Neuronal stem cell (in vitro differentiated cells): ENCODE data around the gene PKN3.
"Not testable (repeated sequence)": the region's sequence is repeated elsewhere in the genome, so short reads cannot be mapped to it uniquely, and the experiment has no call there.

ENCODE experiments used
- DNase-seq: peaks from one replicate; pipeline ENCODE4 v3.0.0-alpha.2; 2013; ENCODE audit warnings: low spot score
- H2AFZ ChIP-seq: one replicate; pipeline ENCODE4 v1.6.1; 2013; ENCODE audit warnings: mild to moderate bottlenecking, low read length, inconsistent platforms
- H2AK5ac ChIP-seq: 2 replicates; pipeline ENCODE4 v1.6.1; 2013; ENCODE audit warnings: low read depth, mild to moderate bottlenecking, inconsistent platforms, low read length, moderate library complexity, mixed read lengths
- H2BK120ac ChIP-seq: 2 replicates; pipeline ENCODE4 v1.6.1; 2013; ENCODE audit warnings: low read depth, mild to moderate bottlenecking, inconsistent platforms, low read length, moderate library complexity, mixed read lengths
- H2BK12ac ChIP-seq: one replicate; pipeline ENCODE4 v1.6.1; 2013; ENCODE audit warnings: low read length, inconsistent platforms
- H2BK15ac ChIP-seq: 2 replicates; pipeline ENCODE4 v1.6.1; 2013; ENCODE audit warnings: mild to moderate bottlenecking, low read length, inconsistent platforms, mixed read lengths
- H2BK5ac ChIP-seq: one replicate; pipeline ENCODE4 v1.6.1; 2013; ENCODE audit warnings: inconsistent platforms, mild to moderate bottlenecking, low read length, moderate library complexity
- H3K14ac ChIP-seq: one replicate; pipeline ENCODE4 v1.6.1; 2013; ENCODE audit warnings: low read length, inconsistent platforms
- H3K18ac ChIP-seq: 2 replicates; pipeline ENCODE4 v1.6.1; 2013; ENCODE audit warnings: low read length, inconsistent platforms
- H3K23ac ChIP-seq: 2 replicates; pipeline ENCODE4 v1.6.1; 2013; ENCODE audit warnings: low read depth, mild to moderate bottlenecking, mixed read lengths, low read length, inconsistent platforms; ENCODE audit not compliant: poor library complexity
- H3K27ac ChIP-seq: replicated peaks from 3 replicates; pipeline ENCODE4 v1.5.1; 2013; ENCODE audit warnings: low read length, inconsistent platforms
- H3K27me3 ChIP-seq, 3 experiments: 2 replicates each; pipeline ENCODE4 v1.6.1; 2013; ENCODE audit warnings: low read length in 3 of 3, mild to moderate bottlenecking in 2 of 3, inconsistent platforms in 1 of 3, low read depth in 1 of 3, mixed read lengths in 1 of 3, moderate library complexity in 1 of 3; ENCODE audit not compliant: control insufficient read depth in 3 of 3, insufficient read depth in 3 of 3
- H3K36me3 ChIP-seq, 2 donors: replicated peaks in 1 of 2; 2 replicates each; pipeline ENCODE4 v1.6.1; 2013; ENCODE audit warnings: low read length in 2 of 2; ENCODE audit not compliant: control insufficient read depth in 2 of 2, insufficient read depth in 2 of 2
- H3K4ac ChIP-seq: 2 replicates; pipeline ENCODE4 v1.6.1; 2013; ENCODE audit warnings: inconsistent platforms, mild to moderate bottlenecking, low read length, moderate library complexity
- H3K4me1 ChIP-seq, 2 donors: 1 replicate in 1 of 2; 2 replicates in 1 of 2; pipeline ENCODE4 v1.6.1; 2013; ENCODE audit warnings: low read length in 2 of 2, low read depth in 1 of 2; ENCODE audit not compliant: control insufficient read depth in 2 of 2, insufficient read depth in 1 of 2
- H3K4me2 ChIP-seq: one replicate; pipeline ENCODE4 v1.6.1; 2013; ENCODE audit warnings: mild to moderate bottlenecking, low read length, inconsistent platforms; ENCODE audit not compliant: insufficient read depth, poor library complexity, severe bottlenecking
- H3K4me3 ChIP-seq, 2 donors: 2 replicates each; pipeline ENCODE4 v1.5.1; 2013; ENCODE audit warnings: low read length in 2 of 2, mild to moderate bottlenecking in 2 of 2, inconsistent platforms in 1 of 2, moderate library complexity in 1 of 2
- H3K79me1 ChIP-seq: one replicate; pipeline ENCODE4 v1.6.1; 2013; ENCODE audit warnings: low read depth, mild to moderate bottlenecking, inconsistent platforms, low read length, moderate library complexity
- H3K9ac ChIP-seq: one replicate; pipeline ENCODE4 v1.6.1; 2013; ENCODE audit warnings: mild to moderate bottlenecking, low read depth, low read length, inconsistent platforms; ENCODE audit not compliant: poor library complexity
- H3K9me3 ChIP-seq, 2 donors: replicated peaks in 1 of 2; 2 replicates each; pipeline versions ENCODE3 to v1.6.1; 2013; ENCODE audit warnings: low read length in 2 of 2, mild to moderate bottlenecking in 2 of 2, inconsistent platforms in 1 of 2, low read depth in 1 of 2, mixed read lengths in 1 of 2, moderate library complexity in 1 of 2; ENCODE audit not compliant: control insufficient read depth in 2 of 2, insufficient read depth in 1 of 2
- H4K8ac ChIP-seq: one replicate; pipeline ENCODE4 v1.6.1; 2013; ENCODE audit warnings: low read depth, mild to moderate bottlenecking, inconsistent platforms, low read length, moderate library complexity
- H4K91ac ChIP-seq: one replicate; pipeline ENCODE4 v1.6.1; 2013; ENCODE audit warnings: low read length, low read depth, mild to moderate bottlenecking, inconsistent platforms; ENCODE audit not compliant: poor library complexity
- WGBS, 2 donors: extraction: QIAGEN DNeasy Blood & Tissue Kit; methylation state at CpG; one replicate each; pipeline ENCODE4 v1.1.7; 2013; ENCODE audit warnings: missing lambda C conversion rate in 2 of 2, mixed read lengths in 1 of 2; ENCODE audit not compliant: insufficient read length in 2 of 2, insufficient replicate concordance in 1 of 2; ENCODE audit errors: extremely low coverage in 2 of 2; 5-methylcytosine and 5-hydroxymethylcytosine counted together

PKN3 gene

GRCh38 chr9:128657344-128657704, 45.0 kb upstream of the PKN3 start:
- H3K9ac ChIP-seq: no peak overlapping the region
- no peaks in the 10 kb centered on the region for H3K79me1 ChIP-seq
- peaks cover 0 to 2% of the 10 kb centered on the region in 2 donors for H3K4me1 ChIP-seq
- H3K9me3 ChIP-seq: no peaks in the 10 kb centered on the region
- peak overlapping the region in 1 of 2 donors; percentile 64 for H3K4me3 ChIP-seq
- no peak overlapping the region for H2BK15ac ChIP-seq
- H2AFZ ChIP-seq: peak overlapping the region; percentile 97
- no peak overlapping the region for H4K91ac ChIP-seq
- no peak overlapping the region for H3K14ac ChIP-seq
- no peak overlapping the region for H3K4ac ChIP-seq
- no peak overlapping the region for H3K23ac ChIP-seq
- no peak overlapping the region for H3K18ac ChIP-seq
- no peak overlapping the region for H3K4me2 ChIP-seq
- DNase-seq: no peak
- no peak overlapping the region for H2BK120ac ChIP-seq
- peak overlapping the region; percentile 93 for H3K27ac ChIP-seq
- peaks cover 5 to 21% of the 10 kb centered on the region in 2 donors for H3K36me3 ChIP-seq
- no peak overlapping the region for H2BK5ac ChIP-seq
- no CpG with 5 or more reads among the region's 13 CpGs for WGBS, 2 donors
- peak overlapping the region; percentile 94 for H2AK5ac ChIP-seq
- H4K8ac ChIP-seq: no peak overlapping the region
- H3K27me3 ChIP-seq: no peaks in the 10 kb centered on the region
- no peak overlapping the region for H2BK12ac ChIP-seq

- Histone ChIP-seq H4K91ac (no peak overlapping the region), H3K27ac (no peak overlapping the region), H3K27me3 (no peaks in the 10 kb centered on the region), H2AK5ac (peak overlapping the region; percentile 94), H3K4ac (no peak overlapping the region), H2BK15ac (no peak overlapping the region), H3K4me3 (no peak overlapping the region), H2AFZ (peak overlapping the region; percentile 97), H2BK120ac (no peak overlapping the region), H3K4me2 (no peak overlapping the region), H3K9ac (no peak overlapping the region), H3K18ac (no peak overlapping the region), H3K4me1 (peaks cover 0 to 2% of the 10 kb centered on the region in 2 donors), H3K23ac (no peak overlapping the region), H3K9me3 (no peaks in the 10 kb centered on the region), H2BK12ac (no peak overlapping the region), H2BK5ac (no peak overlapping the region), H3K79me1 (no peaks in the 10 kb centered on the region), H3K36me3 (peaks cover 5 to 20% of the 10 kb centered on the region in 2 donors), H4K8ac (no peak overlapping the region), H3K14ac (no peak overlapping the region)
- no peak for DNase-seq
- no CpG with 5 or more reads among the region's 3 CpGs for WGBS, 2 donors
These were observed 44.5 kb upstream of the PKN3 start for GRCh38 chr9:128657796-128658195.

GRCh38 chr9:128666481-128666941, 35.8 kb upstream of the PKN3 start:
- H4K91ac ChIP-seq, H3K36me3 ChIP-seq, H3K27ac ChIP-seq, H3K27me3 ChIP-seq, H3K79me1 ChIP-seq, H3K18ac ChIP-seq, H2BK12ac ChIP-seq, H3K9me3 ChIP-seq, H3K4ac ChIP-seq, H3K14ac ChIP-seq, H3K9ac ChIP-seq, H3K4me3 ChIP-seq, H2BK120ac ChIP-seq, H4K8ac ChIP-seq, H2BK5ac ChIP-seq, H2AFZ ChIP-seq, H3K23ac ChIP-seq, H2BK15ac ChIP-seq, H3K4me2 ChIP-seq, DNase-seq, H3K4me1 ChIP-seq, H2AK5ac ChIP-seq: not testable (repeated sequence)
- WGBS, 2 donors: no CpG with 5 or more reads among the region's 8 CpGs

GRCh38 chr9:128669786-128670185, 32.5 kb upstream of the PKN3 start:
- Histone ChIP-seq H3K4ac (no peak overlapping the region), H2AFZ (no peak overlapping the region), H3K14ac (no peak overlapping the region), H3K4me1 (no peaks in the 10 kb centered on the region), H4K91ac (no peak overlapping the region), H3K4me2 (no peak overlapping the region), H3K79me1 (no peaks in the 10 kb centered on the region), H3K23ac (no peak overlapping the region), H3K18ac (no peak overlapping the region), H3K9ac (no peak overlapping the region), H2AK5ac (no peak overlapping the region), H3K27me3 (no peaks in the 10 kb centered on the region), H2BK5ac (no peak overlapping the region), H4K8ac (no peak overlapping the region), H2BK15ac (no peak overlapping the region), H3K27ac (no peak overlapping the region), H3K4me3 (no peak overlapping the region), H3K36me3 (no peaks in the 10 kb centered on the region), H3K9me3 (no peaks in the 10 kb centered on the region), H2BK12ac (no peak overlapping the region), H2BK120ac (no peak overlapping the region)
- DNase-seq: no peak
- no CpG with 5 or more reads among the region's 6 CpGs for WGBS, 2 donors
